Measurements from ENCODE around the gene GMPPB.

Gene GMPPB

DNA sequence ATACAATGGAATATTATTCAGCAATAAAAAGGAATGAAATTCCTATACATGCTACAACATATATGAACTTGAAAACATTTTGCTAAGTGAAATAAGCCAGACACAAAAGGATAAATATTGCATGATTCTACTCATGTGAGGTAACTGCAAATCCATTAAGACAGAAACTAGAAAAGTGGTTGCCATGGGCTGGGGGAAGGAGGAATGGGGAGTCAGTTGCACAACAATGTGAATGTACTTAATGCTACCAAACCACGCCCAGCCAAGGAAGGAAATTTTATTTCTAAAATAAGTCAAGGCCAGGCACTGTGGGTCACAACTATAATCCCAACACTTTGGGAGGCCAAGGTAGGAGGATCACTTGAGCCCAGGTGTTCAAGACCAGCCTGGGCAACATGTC lies 9.8 kb upstream of the GMPPB start:
- no peaks in the 10 kb centered on the region for H3K4me1 ChIP-seq (ENCODE audit: insufficient read depth, poor library complexity, severe bottlenecking)
- no peak for ATAC-seq (ENCODE audit: low read depth)
- DNase-seq (ENCODE audit: low spot score): no peak
- no peaks in the 10 kb centered on the region for H3K27me3 ChIP-seq (ENCODE audit: insufficient read depth, poor library complexity, severe bottlenecking)
- H3K4me3 ChIP-seq (ENCODE audit: severe bottlenecking): no peak overlapping the region
- no peaks in the 10 kb centered on the region for H3K9me3 ChIP-seq (ENCODE audit: severe bottlenecking)
- H3K27ac ChIP-seq (ENCODE audit: poor library complexity, severe bottlenecking): no peak overlapping the region
- TF ChIP-seq CTCF (IDR thresholded peaks at IDR 0.05; ENCODE audit: poor library complexity, severe bottlenecking): no peak
- peaks cover 71% of the 10 kb centered on the region for H3K36me3 ChIP-seq (ENCODE audit: low read depth)

GRCh38 chr3:49732597-49732996 lies 8.8 kb upstream of the GMPPB start:
- DNase-seq (ENCODE audit: low spot score) (no peak), ATAC-seq (ENCODE audit: low read depth) (no peak)
- Histone ChIP-seq H3K36me3 (ENCODE audit: low read depth) (peaks cover 69% of the 10 kb centered on the region), H3K27me3 (ENCODE audit: insufficient read depth, poor library complexity, severe bottlenecking) (no peaks in the 10 kb centered on the region), H3K4me1 (ENCODE audit: insufficient read depth, poor library complexity, severe bottlenecking) (no peaks in the 10 kb centered on the region), H3K4me3 (ENCODE audit: severe bottlenecking) (no peak overlapping the region), H3K27ac (ENCODE audit: poor library complexity, severe bottlenecking) (no peak overlapping the region), H3K9me3 (ENCODE audit: severe bottlenecking) (no peaks in the 10 kb centered on the region)
- TF ChIP-seq CTCF (IDR thresholded peaks at IDR 0.05; ENCODE audit: poor library complexity, severe bottlenecking): no peak

DNA sequence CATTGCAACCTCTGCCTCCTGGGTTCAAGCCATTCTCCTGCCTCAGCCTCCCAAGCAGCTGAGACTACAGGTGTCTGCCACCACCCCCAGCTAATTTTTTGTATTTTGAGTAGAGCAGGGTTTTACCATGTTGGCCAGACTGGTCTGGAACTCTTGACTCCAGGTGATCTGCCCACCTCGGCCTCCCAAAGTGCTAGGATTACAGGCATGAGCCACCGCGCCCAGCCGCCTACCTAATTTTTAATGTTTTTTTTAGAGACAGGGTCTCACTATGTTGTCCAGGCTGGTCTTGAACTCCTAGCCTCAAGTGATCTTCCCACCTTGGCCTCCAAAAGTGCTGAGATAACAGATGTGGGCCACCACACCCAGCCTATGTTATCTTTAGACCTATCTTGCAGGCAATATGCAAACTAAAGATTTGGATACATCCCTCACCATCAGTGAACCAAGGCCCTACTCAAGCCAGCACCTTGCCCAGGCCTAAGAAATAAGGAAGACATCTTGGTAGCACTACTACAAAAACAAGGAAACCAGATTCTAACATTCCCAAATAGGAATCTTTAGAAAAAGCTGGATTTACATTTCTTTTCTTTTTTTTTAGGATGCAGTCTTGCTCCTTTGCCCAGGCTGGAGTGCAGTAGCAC lies 6.3 kb upstream of the GMPPB start:
- TF ChIP-seq CTCF (IDR thresholded peaks at IDR 0.05; ENCODE audit: poor library complexity, severe bottlenecking): no peak
- H3K36me3 ChIP-seq (ENCODE audit: low read depth): peaks cover 49% of the 10 kb centered on the region
- no peaks in the 10 kb centered on the region for H3K9me3 ChIP-seq (ENCODE audit: severe bottlenecking)
- ATAC-seq (ENCODE audit: low read depth) (no peak), DNase-seq (ENCODE audit: low spot score) (no peak)
- no peak overlapping the region for H3K27ac ChIP-seq (ENCODE audit: poor library complexity, severe bottlenecking)
- no peak overlapping the region for H3K4me3 ChIP-seq (ENCODE audit: severe bottlenecking)
- H3K4me1 ChIP-seq (ENCODE audit: insufficient read depth, poor library complexity, severe bottlenecking): no peaks in the 10 kb centered on the region
- H3K27me3 ChIP-seq (ENCODE audit: insufficient read depth, poor library complexity, severe bottlenecking): no peaks in the 10 kb centered on the region

GRCh38 chr3:49727924-49728361 lies 4.2 kb upstream of the GMPPB start:
- DNase-seq (ENCODE audit: low spot score) (no peak), ATAC-seq (ENCODE audit: low read depth) (no peak)
- no peaks in the 10 kb centered on the region for H3K27me3 ChIP-seq (ENCODE audit: insufficient read depth, poor library complexity, severe bottlenecking)
- H3K36me3 ChIP-seq (ENCODE audit: low read depth): peaks cover 30% of the 10 kb centered on the region
- H3K27ac ChIP-seq (ENCODE audit: poor library complexity, severe bottlenecking): no peak overlapping the region
- H3K4me3 ChIP-seq (ENCODE audit: severe bottlenecking): no peak overlapping the region
- no peaks in the 10 kb centered on the region for H3K9me3 ChIP-seq (ENCODE audit: severe bottlenecking)
- no peaks in the 10 kb centered on the region for H3K4me1 ChIP-seq (ENCODE audit: insufficient read depth, poor library complexity, severe bottlenecking)
- no peak for TF ChIP-seq CTCF (IDR thresholded peaks at IDR 0.05; ENCODE audit: poor library complexity, severe bottlenecking)

DNA sequence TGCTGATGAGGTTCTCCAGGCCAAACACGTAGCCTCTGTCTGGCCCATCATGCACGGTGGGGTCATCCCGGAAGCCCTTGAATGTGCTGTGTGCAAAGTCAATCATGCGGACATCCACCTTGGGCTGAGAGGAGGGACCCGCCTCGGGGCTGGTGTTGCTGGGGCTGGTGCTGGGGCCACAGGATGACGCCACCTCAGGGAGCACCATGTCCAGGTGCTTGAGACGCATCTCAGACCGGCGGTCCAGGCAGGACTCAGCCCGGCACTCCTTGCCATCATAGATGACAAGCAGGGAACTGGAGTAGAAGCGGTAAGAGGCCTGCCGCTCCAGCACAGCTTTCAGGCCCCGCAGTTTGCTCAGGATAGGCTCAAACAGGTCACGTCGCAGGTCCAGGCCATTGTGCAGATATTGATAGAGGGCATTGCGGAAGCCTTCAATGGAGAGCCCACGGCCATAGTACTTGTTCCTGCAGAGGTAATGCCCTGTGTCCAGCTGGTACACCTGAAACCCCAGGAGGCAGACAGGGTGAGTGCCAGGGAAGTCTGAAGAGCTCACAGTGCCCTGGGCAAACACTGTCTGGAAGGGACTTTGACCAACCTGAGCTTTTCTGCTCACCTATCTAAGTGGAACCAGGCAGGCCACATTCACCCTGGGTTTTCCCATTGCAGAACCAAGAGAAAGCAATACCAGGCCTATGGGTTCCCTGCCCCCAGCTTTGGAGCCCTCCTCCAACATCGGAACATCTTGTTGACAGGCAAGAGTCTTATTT lies 3.6 kb upstream of the GMPPB start:
- ATAC-seq (ENCODE audit: low read depth) (no peak), DNase-seq (ENCODE audit: low spot score) (no peak)
- Histone ChIP-seq H3K27ac (ENCODE audit: poor library complexity, severe bottlenecking) (no peak overlapping the region), H3K9me3 (ENCODE audit: severe bottlenecking) (no peaks in the 10 kb centered on the region), H3K4me3 (ENCODE audit: severe bottlenecking) (no peak overlapping the region), H3K27me3 (ENCODE audit: insufficient read depth, poor library complexity, severe bottlenecking) (no peaks in the 10 kb centered on the region), H3K4me1 (ENCODE audit: insufficient read depth, poor library complexity, severe bottlenecking) (no peaks in the 10 kb centered on the region), H3K36me3 (ENCODE audit: low read depth) (peaks cover 28% of the 10 kb centered on the region)
- TF ChIP-seq CTCF (IDR thresholded peaks at IDR 0.05; ENCODE audit: poor library complexity, severe bottlenecking): no peak

Measured in RWPE2 (cell line).